ENCODE measurements around the gene AGPAT1. TPM values are rescaled to one million over a fixed set of nuclear protein-coding genes. Genes with fewer than 3 reads are reported as not detected.

AGPAT1 gene
- total and polyA plus RNA-seq, 2 of the 13 experiments (the other 11 are each of a cell fraction or from before 2014, with no cell fraction given) = 51.3 to 139 TPM

GRCh38 chr6:32175711-32176475, at the start of gene AGPAT1 (continued):
- TF ChIP-seq SRF (IDR thresholded peaks at IDR 0.05; ENCODE audit: low read depth, low read length) (0 out of 2 replicates have a peak, but pooled peaks have one; percentile 2), CREM (IDR thresholded peaks at IDR 0.05) (peak; percentile 44; the same call in 1 of the 2 replicates), CREM (CRISPR knock-in tag; IDR thresholded peaks at IDR 0.05) (no peak), RBM39 (IDR thresholded peaks at IDR 0.05; ENCODE audit: low read depth, low read length, poor library complexity, severe bottlenecking) (no peak), CEBPZ (IDR thresholded peaks at IDR 0.05; ENCODE audit: low read length) (no peak), HNF1A (IDR thresholded peaks at IDR 0.05; ENCODE audit: low read depth) (no peak), HNF1A (CRISPR knock-in tag; IDR thresholded peaks at IDR 0.05; ENCODE audit: borderline replicate concordance) (no peak), ZNF142 (CRISPR knock-in tag; IDR thresholded peaks at IDR 0.05) (no peak), REXO4 (CRISPR knock-in tag; IDR thresholded peaks at IDR 0.05; ENCODE audit: borderline replicate concordance) (no peak), KLF6 (CRISPR knock-in tag; IDR thresholded peaks at IDR 0.05) (no peak), KLF13 (CRISPR knock-in tag; IDR thresholded peaks at IDR 0.05) (no peak), ZXDC (CRISPR knock-in tag; IDR thresholded peaks at IDR 0.05) (no peak)
